HCT116 (cell line): Measurements from ENCODE around the gene SMIM36. TPM values are rescaled to one million over a fixed set of nuclear protein-coding genes. Genes with fewer than 3 reads are reported as not detected.

ENCODE experiments used
- ATAC-seq: fragments of 200-7000 bp; cut with Tn5 transposase; 2 replicates; pipeline ENCODE4 v1.9.1; 2020; ENCODE audit warnings: mild to moderate bottlenecking, moderate library complexity
- BruUV-seq: library from RNA; stranded (reverse); fragments of 400-500 nt; replicated peaks from 2 replicates; lab custom pipeline; 2021; lab: Mats Ljungman, UMichigan
- CTCF ChIA-PET: fragments of 300-600 bp; sonication (Branson Sonifier 250); formaldehyde crosslinking; loops from one replicate; lab custom pipeline; 2021; ENCODE audit warnings: antibody characterized with exemption; lab: Charles Lee
- POLR2A ChIA-PET: fragments of 300-600, 350-600 bp; sonication (Branson Sonifier 250); formaldehyde crosslinking; loops from one replicate; lab custom pipeline; 2021; ENCODE audit warnings: antibody characterized with exemption; lab: Charles Lee
- RAD21 ChIA-PET, 2 experiments: fragments of 300-600 bp; sonication (Branson Sonifier 250); formaldehyde crosslinking; loops; one replicate each; lab custom pipeline; 2023; ENCODE audit warnings: low total read pairs in 2 of 2; ENCODE audit not compliant: uncharacterized antibody in 2 of 2, unreplicated experiment in 2 of 2, low non-redundant PET in 1 of 2; lab: Charles Lee
- DNase-seq: peaks from one replicate; pipeline ENCODE4 v3.0.0-alpha.2; 2010; ENCODE audit warnings: low read depth, low spot score
- H2AFZ ChIP-seq: fragments of 200-600 bp; shearing (Covaris generic), sonication (generic); 2 replicates; pipeline ENCODE4 v1.6.1; 2017; ENCODE audit warnings: low read depth, mixed run types, mixed read lengths, antibody characterized with exemption, low read length; ENCODE audit not compliant: poor library complexity, severe bottlenecking
- H3K27ac ChIP-seq: 2 replicates; pipeline ENCODE4 v1.5.1; 2012; ENCODE audit warnings: low read depth, low read length
- H3K27me3 ChIP-seq: fragments of 200-600 bp; sonication (generic); 2 replicates; pipeline ENCODE4 v1.6.1; 2016; ENCODE audit warnings: mixed run types, low read length, mixed read lengths; ENCODE audit not compliant: insufficient read depth
- H3K36me3 ChIP-seq, 2 experiments: fragments of 200-500 bp in 1 of 2; fragments of 200-600 bp in 1 of 2; sonication (Bioruptor generic) in 1 of 2; sonication (generic) in 1 of 2; 2 replicates each; pipeline versions ENCODE4 v1.5.1 to v1.6.1; 2014 to 2016; ENCODE audit warnings: low read length in 2 of 2, inconsistent platforms in 1 of 2, mixed read lengths in 1 of 2, mixed run types in 1 of 2; ENCODE audit not compliant: insufficient read depth in 2 of 2, control insufficient read depth in 1 of 2
- H3K4me1 ChIP-seq, 2 experiments: fragments of 200-600 bp in 1 of 2; sonication (generic) in 1 of 2; 2 replicates each; pipeline versions ENCODE4 v1.5.1 to v1.6.1; 2012 to 2017; ENCODE audit warnings: low read length in 2 of 2, inconsistent platforms in 1 of 2, mild to moderate bottlenecking in 1 of 2, mixed read lengths in 1 of 2, mixed run types in 1 of 2, moderate library complexity in 1 of 2; ENCODE audit not compliant: insufficient read depth in 2 of 2, control insufficient read depth in 1 of 2
- H3K4me2 ChIP-seq: fragments of 200-600 bp; sonication (generic); 2 replicates; pipeline ENCODE4 v1.6.1; 2017; ENCODE audit warnings: mixed run types, low read length, mixed read lengths
- H3K4me3 ChIP-seq, 2 experiments: fragments of 200-600 bp in 1 of 2; sonication (generic) in 1 of 2; replicated peaks in 1 of 2; 2 replicates each; pipeline ENCODE4 v1.5.1; 2011 to 2016; ENCODE audit warnings: low read length in 2 of 2, control low read depth in 1 of 2, low read depth in 1 of 2, mild to moderate bottlenecking in 1 of 2, mixed read lengths in 1 of 2, mixed run types in 1 of 2
- H3K79me2 ChIP-seq: fragments of 200-600 bp; sonication (generic); 2 replicates; pipeline ENCODE4 v1.6.1; 2017; ENCODE audit warnings: mild to moderate bottlenecking, mixed run types, low read length, moderate library complexity, mixed read lengths; ENCODE audit not compliant: insufficient read depth
- H3K9ac ChIP-seq: fragments of 200-600 bp; sonication (generic); 2 replicates; pipeline ENCODE4 v1.6.1; 2016; ENCODE audit warnings: low read length, mixed read lengths
- H3K9me2 ChIP-seq: fragments of 200-600 bp; sonication (generic), shearing (Covaris generic); 2 replicates; pipeline ENCODE4 v1.6.1; 2017; ENCODE audit warnings: mixed run types, mild to moderate bottlenecking, moderate library complexity; ENCODE audit not compliant: insufficient read depth
- H3K9me3 ChIP-seq, 2 experiments: fragments of 200-500 bp in 1 of 2; fragments of 200-600 bp in 1 of 2; sonication (Bioruptor generic) in 1 of 2; sonication (generic) in 1 of 2; 2 replicates each; pipeline ENCODE4 v1.6.1; 2014 to 2017; ENCODE audit warnings: low read length in 2 of 2, mixed read lengths in 2 of 2, inconsistent platforms in 1 of 2, low read depth in 1 of 2, mild to moderate bottlenecking in 1 of 2, mixed run types in 1 of 2, moderate library complexity in 1 of 2; ENCODE audit not compliant: control insufficient read depth in 1 of 2, insufficient read depth in 1 of 2
- H4K20me1 ChIP-seq: fragments of 200-600 bp; sonication (generic), shearing (Covaris generic); 2 replicates; pipeline ENCODE4 v1.6.1; 2017; ENCODE audit warnings: mixed run types, mild to moderate bottlenecking, moderate library complexity; ENCODE audit not compliant: insufficient read depth
- ATF3 ChIP-seq: IDR thresholded peaks from 2 replicates; pipeline ENCODE4 v1.6.1; 2012
- EGR1 ChIP-seq: IDR thresholded peaks from 2 replicates; pipeline ENCODE4 v1.6.1; 2012; ENCODE audit warnings: low read depth
- MAX ChIP-seq: IDR thresholded peaks from 2 replicates; pipeline ENCODE4 v1.6.1; 2012
- POLR2A ChIP-seq: IDR thresholded peaks from 2 replicates; pipeline ENCODE4 v1.7.0; 2011; ENCODE audit warnings: borderline replicate concordance; ENCODE audit not compliant: insufficient read depth, insufficient read length; ENCODE audit errors: extremely low read depth
- REST ChIP-seq: IDR thresholded peaks from 2 replicates; pipeline ENCODE4 v1.6.1; 2012; ENCODE audit warnings: low read depth
- SRF ChIP-seq: IDR thresholded peaks from 2 replicates; pipeline ENCODE4 v1.6.1; 2012; ENCODE audit warnings: low read depth
- ZNF274 ChIP-seq: fragments of 200-500 bp; sonication (Bioruptor generic); IDR thresholded peaks from 2 replicates; pipeline ENCODE4 v1.6.1; 2014; ENCODE audit warnings: mild to moderate bottlenecking, low read depth, low read length, inconsistent platforms
- intact Hi-C: fragments of 100-400 bp; cut with micrococcal nuclease; formaldehyde crosslinking; loops from 2 replicates; pipeline ENCODE4 v1.10.0; 2022
- total RNA-seq: library from RNA; stranded (reverse); gene quantifications from one replicate; pipeline ENCODE4 v1.2.1, GENCODE V29; 2021; ENCODE audit not compliant: unreplicated experiment

Gene SMIM36
- total RNA-seq, 1 experiment from 2014 or later, result 0.37 TPM

GRCh38 chr17:55411463-55411855 is 99.8 kb downstream of the SMIM36 start:
- Histone ChIP-seq H4K20me1 (no peaks in the 10 kb centered on the region), H3K9me3 (no peaks in the 10 kb centered on the region), H3K79me2 (no peaks in the 10 kb centered on the region), H3K4me3 (no peak overlapping the region), H3K4me2 (no peak overlapping the region), H3K9ac (no peak overlapping the region), H3K36me3 (peaks cover 29 to 32% of the 10 kb centered on the region in 2 experiments; a peak in 2 of 4 replicates), H3K4me1 (no peaks in the 10 kb centered on the region), H3K27me3 (no peaks in the 10 kb centered on the region), H3K9me2 (no peaks in the 10 kb centered on the region), H2AFZ (no peak overlapping the region), H3K27ac (no peak overlapping the region)
- no peak for ATAC-seq
- POLR2A ChIA-PET, result no interaction called here
- TF ChIP-seq EGR1 (no peak), MAX (no peak), POLR2A (no peak), SRF (no peak), REST (no peak), ATF3 (no peak), ZNF274 (no peak)
- no peak for DNase-seq
- BruUV-seq, result no TSS peak
- RAD21 ChIA-PET, result no interaction called here
- intact Hi-C loops, result no loop called here
- CTCF ChIA-PET, result no interaction called here
